Tibial nerve (tissue), 4 donors: Measurements from ENCODE around the gene NEURL2. TPM values are rescaled to one million over a fixed set of nuclear protein-coding genes. Genes with fewer than 3 reads are reported as not detected.

Source experiments
- total RNA-seq, 4 donors: library from RNA; depleted of rRNA; stranded (reverse); fragments of >200 nt; gene quantifications; one replicate each; pipeline ENCODE4 v1.1.0, GENCODE V29; 2016

Gene NEURL2
- total RNA-seq, 4 donors from 2014 or later, result 7.7 to 42.9 (median 15.6) TPM

Other genes with a start within 250 kb of the NEURL2 start
- not detected for gene WFDC11, start 221.0 kb downstream of the NEURL2 start, total RNA-seq
- not detected for gene WFDC13, start 189.2 kb downstream of the NEURL2 start, total RNA-seq
- gene WFDC10B, start 186.2 kb downstream of the NEURL2 start, total RNA-seq, result under 1 TPM in 1 of 4 donors, not detected in 3; 0.84 TPM
- gene SPINT4, start 168.9 kb downstream of the NEURL2 start, total RNA-seq, result not detected
- gene WFDC3, start 99.3 kb downstream of the NEURL2 start, total RNA-seq, result 1 to 10 TPM in 1 of 4 donors, not detected in 3; 2.4 TPM
- 10 to 100 TPM; 17.4 to 33.6 (median 27.2) TPM for gene DNTTIP1, start 99.3 kb downstream of the NEURL2 start, total RNA-seq
- gene UBE2C, start 78.6 kb downstream of the NEURL2 start, total RNA-seq, result 1 to 10 TPM in 2 of 4 donors, under 1 TPM in 1, not detected in 1; 0.78 to 6.9 (median 1.5) TPM
- gene TNNC2, start 63.9 kb downstream of the NEURL2 start, total RNA-seq, result 10 to 100 TPM in 1 of 4 donors, 1 to 10 TPM in 2, not detected in 1; 2.3 to 12.0 (median 6.5) TPM
- 100 to 1,000 TPM; 177 to 389 (median 240) TPM for gene SNX21, start 57.4 kb downstream of the NEURL2 start, total RNA-seq
- gene ACOT8, start 33.8 kb downstream of the NEURL2 start, total RNA-seq, result 10 to 100 TPM; 44.4 to 58.4 (median 52.5) TPM
- 1 to 10 TPM; 3.1 to 6.3 (median 4.8) TPM for gene ZSWIM3, start 33.6 kb downstream of the NEURL2 start, total RNA-seq
- 1 to 10 TPM; 4.5 to 8.2 (median 6.0) TPM for gene ZSWIM1, start 10.0 kb downstream of the NEURL2 start, total RNA-seq
- gene SPATA25, start 3.6 kb downstream of the NEURL2 start, total RNA-seq, result 10 to 100 TPM in 1 of 4 donors, 1 to 10 TPM in 3; 2.6 to 18.3 (median 7.9) TPM
- 10 to 100 TPM; 50.4 to 87.3 (median 71.7) TPM for gene CTSA, start 127 bp upstream of the NEURL2 start, total RNA-seq
- 100 to 1,000 TPM in 3 of 4 donors, 10 to 100 TPM in 1; 74.7 to 713 (median 134) TPM for gene PLTP, start 20.9 kb upstream of the NEURL2 start, total RNA-seq
- gene PCIF1, start 43.5 kb upstream of the NEURL2 start, total RNA-seq, result 10 to 100 TPM; 52.2 to 59.0 (median 53.0) TPM
- gene ZNF335, start 81.0 kb upstream of the NEURL2 start, total RNA-seq, result 10 to 100 TPM; 24.3 to 42.3 (median 28.6) TPM
- gene MMP9, start 117.7 kb upstream of the NEURL2 start, total RNA-seq, result under 1 TPM in 3 of 4 donors, not detected in 1; 0.22 to 0.98 (median 0.60) TPM
- 1 to 10 TPM in 1 of 4 donors, not detected in 3; 5.2 TPM for gene SLC12A5, start 138.0 kb upstream of the NEURL2 start, total RNA-seq
- gene NCOA5, start 198.8 kb upstream of the NEURL2 start, total RNA-seq, result 10 to 100 TPM; 34.8 to 71.4 (median 47.2) TPM
- gene CD40, start 227.1 kb upstream of the NEURL2 start, total RNA-seq, result 10 to 100 TPM; 18.0 to 32.8 (median 25.1) TPM